HG03558 (cell line): ENCODE data around the gene UNC13C.
"Not testable (repeated sequence)": the region's sequence is repeated elsewhere in the genome, so short reads cannot be mapped to it uniquely, and the experiment has no call there.

Source experiments
- ATAC-seq: cut with Tn5 transposase; IDR thresholded peaks from one replicate; pipeline ENCODE4 v1.9.1; 2021; ENCODE audit warnings: moderate number of reproducible peaks; ENCODE audit not compliant: unreplicated experiment; ENCODE audit errors: extremely low read depth

The UNC13C gene

GRCh38 chr15:53978253-53978906 lies at the start of gene UNC13C:
UNC13C (plus strand) TSS chr15:53978441; CDS start chr15:54012904, 34,463 bp downstream.
- ATAC-seq: no peak

GRCh38 chr15:53936137-53936536 lies 42.1 kb upstream of the UNC13C start:
- no peak for ATAC-seq

- ATAC-seq: not testable (repeated sequence)
Observed at GRCh38 chr15:53937632-53938031, 40.6 kb upstream of the UNC13C start.

GRCh38 chr15:53950572-53950971 lies 27.7 kb upstream of the UNC13C start:
- ATAC-seq: no peak

- ATAC-seq: no peak
Observed at GRCh38 chr15:53955396-53955795, 22.8 kb upstream of the UNC13C start.

- ATAC-seq: no peak
Observed at GRCh38 chr15:53962646-53963561, 15.3 kb upstream of the UNC13C start.

- no peak for ATAC-seq
Observed at GRCh38 chr15:53963801-53964200, 14.4 kb upstream of the UNC13C start.

GRCh38 chr15:53974121-53974520 lies 4.1 kb upstream of the UNC13C start:
- ATAC-seq: no peak

GRCh38 chr15:53974813-53975212 lies 3.4 kb upstream of the UNC13C start:
- no peak for ATAC-seq

- no peak for ATAC-seq
Observed at GRCh38 chr15:53976844-53977392, 1.3 kb upstream of the UNC13C start.

GRCh38 chr15:53979051-53979788 lies 979 bp downstream of the UNC13C start:
- no peak for ATAC-seq

- ATAC-seq: no peak
Observed at GRCh38 chr15:53980021-53980420, 1.8 kb downstream of the UNC13C start.

- ATAC-seq: no peak
Observed at GRCh38 chr15:53982071-53982680, 3.9 kb downstream of the UNC13C start.

- ATAC-seq: no peak
Observed at GRCh38 chr15:53982876-53983275, 4.6 kb downstream of the UNC13C start.

GRCh38 chr15:53984221-53984620 lies 6.0 kb downstream of the UNC13C start:
- ATAC-seq: no peak

- no peak for ATAC-seq
Observed at GRCh38 chr15:53985562-53985961, 7.3 kb downstream of the UNC13C start.

- no peak for ATAC-seq
Observed at GRCh38 chr15:53987480-53987879, 9.2 kb downstream of the UNC13C start.

GRCh38 chr15:54007256-54007655 lies 29.0 kb downstream of the UNC13C start:
- no peak for ATAC-seq

- no peak for ATAC-seq
Observed at GRCh38 chr15:54011656-54012055, 33.4 kb downstream of the UNC13C start.

- ATAC-seq: no peak
Observed at GRCh38 chr15:54014067-54014655, 35.9 kb downstream of the UNC13C start.
